ENCODE measurements around the gene KIF6.

- no peak for TF ChIP-seq CTCF (IDR thresholded peaks at IDR 0.05; ENCODE audit: insufficient read depth, low read length, poor library complexity, severe bottlenecking)
- no peak for TF ChIP-seq EZH2phosphoT487 (conservative IDR thresholded peaks at IDR 0.05; ENCODE audit: low read length)
Observed at GRCh38 chr6:39530201-39530759, 194.9 kb downstream of the KIF6 start.
